Measurements from ENCODE around the gene FOXP2. TPM values are rescaled to one million over a fixed set of nuclear protein-coding genes. Genes with fewer than 3 reads are reported as not detected.

Gene FOXP2
- total and polyA plus RNA-seq, 7 donors = 1.6 to 150 (median 91.2) TPM

DNA sequence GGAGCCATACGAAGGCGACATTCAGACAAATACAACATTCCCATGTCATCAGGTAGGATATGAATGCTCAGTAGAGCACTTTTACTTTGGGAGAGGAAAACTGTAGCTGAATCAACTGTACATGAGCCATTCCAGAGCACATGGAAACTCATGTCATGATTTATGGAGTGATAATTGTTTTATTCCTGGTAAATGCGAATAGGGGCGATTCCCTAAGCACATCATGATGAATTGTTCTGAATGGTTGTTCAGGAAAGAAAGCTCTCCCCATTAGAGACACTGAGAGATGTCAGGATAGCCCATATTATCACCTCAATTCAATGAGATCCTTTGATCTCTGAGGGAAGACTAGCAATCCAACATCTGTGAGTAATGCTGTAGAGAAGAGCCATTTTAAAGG lies 243.6 kb downstream of the FOXP2 start:
- peaks cover 0 to 65% (median 57%) of the 10 kb centered on the region in 4 donors for H3K4me1 ChIP-seq
- H3K4me3 ChIP-seq = no peak overlapping the region
- no peaks in the 10 kb centered on the region for H3K27me3 ChIP-seq
- peak overlapping the region; percentile 4 to 62 (median 43) for H3K27ac ChIP-seq
- H3K9me3 ChIP-seq = no peaks in the 10 kb centered on the region
- H3K36me3 ChIP-seq = peaks cover 0 to 17% (median 0%) of the 10 kb centered on the region in 4 donors
- TF ChIP-seq EP300 (IDR thresholded peaks at IDR 0.05) (no peak), POLR2A (IDR thresholded peaks at IDR 0.05) (no peak), POLR2AphosphoS5 (IDR thresholded peaks at IDR 0.05) (no peak)
- TF ChIP-seq, protein P1, sequence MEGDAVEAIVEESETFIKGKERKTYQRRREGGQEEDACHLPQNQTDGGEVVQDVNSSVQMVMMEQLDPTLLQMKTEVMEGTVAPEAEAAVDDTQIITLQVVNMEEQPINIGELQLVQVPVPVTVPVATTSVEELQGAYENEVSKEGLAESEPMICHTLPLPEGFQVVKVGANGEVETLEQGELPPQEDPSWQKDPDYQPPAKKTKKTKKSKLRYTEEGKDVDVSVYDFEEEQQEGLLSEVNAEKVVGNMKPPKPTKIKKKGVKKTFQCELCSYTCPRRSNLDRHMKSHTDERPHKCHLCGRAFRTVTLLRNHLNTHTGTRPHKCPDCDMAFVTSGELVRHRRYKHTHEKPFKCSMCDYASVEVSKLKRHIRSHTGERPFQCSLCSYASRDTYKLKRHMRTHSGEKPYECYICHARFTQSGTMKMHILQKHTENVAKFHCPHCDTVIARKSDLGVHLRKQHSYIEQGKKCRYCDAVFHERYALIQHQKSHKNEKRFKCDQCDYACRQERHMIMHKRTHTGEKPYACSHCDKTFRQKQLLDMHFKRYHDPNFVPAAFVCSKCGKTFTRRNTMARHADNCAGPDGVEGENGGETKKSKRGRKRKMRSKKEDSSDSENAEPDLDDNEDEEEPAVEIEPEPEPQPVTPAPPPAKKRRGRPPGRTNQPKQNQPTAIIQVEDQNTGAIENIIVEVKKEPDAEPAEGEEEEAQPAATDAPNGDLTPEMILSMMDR (IDR thresholded peaks at IDR 0.05) = no peak
- 91 to 96% methylated on average over 4 of the region's 4 CpGs for WGBS, 2 donors
- intact Hi-C loops (cut with DNase I) = loop anchor here (5.0 kb wide), 2 partner anchors 241 to 576 kb away; no protein-coding TSS in a partner anchor
- no peak for DNase-seq

DNA sequence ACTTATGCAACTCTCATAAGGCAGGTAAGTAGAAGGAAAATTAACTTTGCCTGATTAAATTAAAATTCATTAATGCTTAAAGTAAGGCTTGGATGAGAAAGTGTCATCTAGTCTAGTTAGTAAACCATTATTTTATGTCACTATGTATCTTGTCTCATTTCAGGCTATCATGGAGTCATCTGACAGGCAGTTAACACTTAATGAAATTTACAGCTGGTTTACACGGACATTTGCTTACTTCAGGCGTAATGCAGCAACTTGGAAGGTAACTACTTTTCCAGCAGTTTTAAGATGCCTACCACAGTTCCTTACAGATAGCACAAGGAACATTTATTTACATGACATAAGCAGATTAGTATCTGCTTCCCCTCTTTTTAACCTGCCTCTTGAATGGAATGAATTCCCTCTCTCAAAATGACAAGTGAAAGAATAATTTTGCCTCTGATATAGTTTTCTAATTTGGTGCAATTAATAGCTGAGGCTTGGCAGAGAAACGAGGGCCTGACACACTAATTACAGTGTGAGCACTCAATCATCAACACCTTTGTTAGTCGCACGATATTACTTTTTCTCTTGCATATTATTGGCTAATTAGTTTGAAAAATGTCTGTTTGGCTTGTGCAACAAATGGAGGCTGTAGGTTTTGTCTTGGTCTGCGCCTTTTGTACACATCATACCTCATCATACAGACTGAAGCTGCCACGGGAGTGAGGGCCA lies 245.0 kb downstream of the FOXP2 start:
- intact Hi-C loops (cut with DNase I) = loop anchor here (5.0 to 10.0 kb wide), 4 partner anchors 232 to 635 kb away; no protein-coding TSS in a partner anchor
- no peak for DNase-seq
- TF ChIP-seq POLR2A (IDR thresholded peaks at IDR 0.05) (no peak), POLR2AphosphoS5 (IDR thresholded peaks at IDR 0.05) (no peak), EP300 (IDR thresholded peaks at IDR 0.05) (no peak)
- TF ChIP-seq, protein P1 (IDR thresholded peaks at IDR 0.05) = no peak
- 71 to 78% methylated on average over 7 of the region's 7 CpGs for WGBS, 2 donors
- peaks cover 0 to 17% (median 0%) of the 10 kb centered on the region in 4 donors for H3K36me3 ChIP-seq
- H3K27me3 ChIP-seq = no peaks in the 10 kb centered on the region
- no peak overlapping the region for H3K4me3 ChIP-seq
- H3K27ac ChIP-seq = peak overlapping the region in 3 of 4 donors; percentile 29 to 62 (median 57)
- H3K9me3 ChIP-seq = no peaks in the 10 kb centered on the region
- peaks cover 0 to 58% (median 54%) of the 10 kb centered on the region in 4 donors for H3K4me1 ChIP-seq

DNA sequence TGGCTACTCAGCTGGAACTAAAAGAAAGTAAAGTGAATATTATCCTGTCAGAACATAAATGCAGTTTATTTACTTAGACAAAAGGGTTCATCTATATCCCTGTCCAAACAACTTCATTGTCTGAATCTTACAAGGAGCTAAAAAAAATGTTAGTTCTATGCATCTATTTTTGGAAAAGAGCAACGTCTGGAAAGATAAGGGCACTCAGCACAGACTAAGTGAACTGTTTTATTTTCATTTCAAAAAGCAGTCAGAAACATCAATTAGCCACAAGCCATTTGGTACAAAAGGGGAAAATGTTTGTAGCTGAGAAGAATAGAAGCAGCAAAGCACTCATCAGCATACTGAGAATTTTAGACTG lies 245.5 kb downstream of the FOXP2 start:
- Histone ChIP-seq H3K27me3 (no peaks in the 10 kb centered on the region), H3K4me3 (no peak overlapping the region), H3K9me3 (no peaks in the 10 kb centered on the region), H3K27ac (peak overlapping the region in 3 of 4 donors; percentile 29 to 62 (median 57)), H3K36me3 (peaks cover 0 to 12% (median 0%) of the 10 kb centered on the region in 4 donors), H3K4me1 (peaks cover 0 to 58% (median 54%) of the 10 kb centered on the region in 4 donors)
- no peak for DNase-seq
- TF ChIP-seq POLR2A (IDR thresholded peaks at IDR 0.05) (no peak), EP300 (IDR thresholded peaks at IDR 0.05) (no peak), POLR2AphosphoS5 (IDR thresholded peaks at IDR 0.05) (no peak)
- TF ChIP-seq, protein P1 (IDR thresholded peaks at IDR 0.05) = no peak
- intact Hi-C loops (cut with DNase I) = loop anchor here (5.0 to 10.0 kb wide), 2 partner anchors 233 to 635 kb away; no protein-coding TSS in a partner anchor
- WGBS, 2 donors = 11 to 19% methylated on average over 1 of the region's 1 CpG

DNA sequence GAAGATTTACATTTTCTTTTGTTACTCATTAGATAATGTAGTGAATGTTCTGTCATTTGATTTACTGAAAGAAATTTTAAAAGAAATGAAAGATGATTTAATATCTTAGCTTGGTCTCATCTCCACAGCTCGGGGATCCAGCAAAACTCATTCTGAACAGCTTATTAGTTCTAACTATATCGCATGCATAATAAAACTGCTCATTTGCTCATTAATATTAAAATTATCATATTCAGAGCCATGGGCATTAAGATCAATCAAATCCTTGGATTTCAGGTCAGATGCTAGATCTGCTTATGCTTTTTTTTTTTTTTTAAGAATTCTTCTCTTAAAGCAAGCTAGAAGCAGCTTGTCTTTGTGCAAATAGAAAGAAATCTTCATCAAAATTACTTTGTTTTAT lies 246.1 kb downstream of the FOXP2 start:
- intact Hi-C loops (cut with DNase I) = loop anchor here (5.0 to 10.0 kb wide), 2 partner anchors 233 to 636 kb away; no protein-coding TSS in a partner anchor
- H3K36me3 ChIP-seq = peaks cover 0 to 8% (median 0%) of the 10 kb centered on the region in 4 donors
- 94 to 95% methylated on average over 2 of the region's 2 CpGs for WGBS, 2 donors
- H3K4me3 ChIP-seq = no peak overlapping the region
- H3K27ac ChIP-seq = no peak overlapping the region
- no peak for TF ChIP-seq EP300 (IDR thresholded peaks at IDR 0.05)
- TF ChIP-seq, protein P1 (IDR thresholded peaks at IDR 0.05) = no peak
- no peak for TF ChIP-seq POLR2AphosphoS5 (IDR thresholded peaks at IDR 0.05)
- TF ChIP-seq POLR2A (IDR thresholded peaks at IDR 0.05) = no peak
- H3K4me1 ChIP-seq = peaks cover 0 to 55% (median 52%) of the 10 kb centered on the region in 4 donors
- DNase-seq = no peak
- H3K27me3 ChIP-seq = no peaks in the 10 kb centered on the region
- H3K9me3 ChIP-seq = no peaks in the 10 kb centered on the region

Data from sigmoid colon (tissue), 7 donors.